Renal cortex interstitium (tissue), 11 donors: ENCODE data around the gene SLC38A1. TPM values are rescaled to one million over a fixed set of nuclear protein-coding genes. Genes with fewer than 3 reads are reported as not detected.
"Not testable (repeated sequence)": the region's sequence is repeated elsewhere in the genome, so short reads cannot be mapped to it uniquely, and the experiment has no call there.

Source experiments
- DNase-seq, 11 donors: peaks; one replicate each; pipeline ENCODE4 v3.0.0-alpha.2; 2013; ENCODE audit warnings: low read depth in 9 of 11, low spot score in 4 of 11; ENCODE audit errors: extremely low read depth in 1 of 11
- polyA plus RNA-seq, 3 donors: library from polyadenylated mRNA; unstranded; fragments of 120-200 nt; gene quantifications; one replicate each; pipeline ENCODE4 v1.2.1, GENCODE V29; 2013; ENCODE audit not compliant: insufficient read length in 3 of 3

SLC38A1 gene
- polyA plus RNA-seq, 3 donors = 61.3 to 70.2 (median 69.6) TPM

DNA sequence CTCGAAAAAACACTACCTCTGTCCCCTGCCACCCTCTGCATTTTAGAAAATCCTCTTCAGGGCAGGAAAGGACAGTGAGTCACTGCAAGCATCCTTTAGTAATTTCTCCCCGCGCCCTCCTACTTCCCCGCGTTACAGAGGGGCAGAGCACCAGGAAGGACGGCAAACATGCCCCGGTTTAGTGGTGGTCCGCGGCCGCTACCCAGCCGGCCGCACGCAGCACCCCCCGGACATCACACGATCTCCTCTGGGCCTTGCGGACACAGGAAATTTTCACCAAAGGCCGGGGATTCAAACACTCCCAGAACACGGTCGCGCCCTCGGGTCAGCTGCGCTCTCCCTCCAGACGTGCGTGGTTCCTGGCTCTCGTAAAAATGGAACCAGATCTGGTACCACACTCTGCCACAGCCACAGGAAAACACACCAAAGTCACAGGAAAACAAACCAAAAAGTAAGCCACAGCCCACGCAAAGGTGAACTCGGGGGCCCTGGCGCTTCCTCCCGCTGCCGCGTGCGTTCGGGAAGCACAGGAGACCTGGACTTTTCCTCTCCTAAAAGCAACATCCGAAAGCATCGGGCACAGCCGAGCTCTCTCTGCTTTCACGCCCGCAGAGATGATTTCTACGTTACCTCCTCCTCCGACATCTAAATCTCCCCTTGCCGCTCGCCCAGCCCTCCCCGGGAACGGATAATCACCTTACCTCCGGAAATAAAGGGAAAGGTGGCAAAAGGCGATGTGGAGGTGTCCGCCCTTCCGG, 839 bp downstream of the SLC38A1 start:
- peak in 2 of 11 donors; percentile 23 to 28 for DNase-seq

DNA sequence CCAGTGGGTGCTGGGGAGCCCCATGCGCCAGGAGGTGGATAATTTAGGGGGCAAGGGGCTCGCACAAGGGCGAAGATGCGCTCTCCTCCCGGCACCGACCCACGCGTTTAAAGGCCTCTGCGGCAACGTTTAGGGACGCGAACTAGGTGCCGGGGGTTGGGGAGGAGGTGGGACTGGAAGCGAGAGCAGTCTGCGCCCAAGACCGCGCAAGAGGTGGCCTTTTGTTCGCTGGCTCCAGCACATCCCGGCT, 1.3 kb downstream of the SLC38A1 start:
- DNase-seq = peak in 1 of 11 donors; percentile 23

DNA sequence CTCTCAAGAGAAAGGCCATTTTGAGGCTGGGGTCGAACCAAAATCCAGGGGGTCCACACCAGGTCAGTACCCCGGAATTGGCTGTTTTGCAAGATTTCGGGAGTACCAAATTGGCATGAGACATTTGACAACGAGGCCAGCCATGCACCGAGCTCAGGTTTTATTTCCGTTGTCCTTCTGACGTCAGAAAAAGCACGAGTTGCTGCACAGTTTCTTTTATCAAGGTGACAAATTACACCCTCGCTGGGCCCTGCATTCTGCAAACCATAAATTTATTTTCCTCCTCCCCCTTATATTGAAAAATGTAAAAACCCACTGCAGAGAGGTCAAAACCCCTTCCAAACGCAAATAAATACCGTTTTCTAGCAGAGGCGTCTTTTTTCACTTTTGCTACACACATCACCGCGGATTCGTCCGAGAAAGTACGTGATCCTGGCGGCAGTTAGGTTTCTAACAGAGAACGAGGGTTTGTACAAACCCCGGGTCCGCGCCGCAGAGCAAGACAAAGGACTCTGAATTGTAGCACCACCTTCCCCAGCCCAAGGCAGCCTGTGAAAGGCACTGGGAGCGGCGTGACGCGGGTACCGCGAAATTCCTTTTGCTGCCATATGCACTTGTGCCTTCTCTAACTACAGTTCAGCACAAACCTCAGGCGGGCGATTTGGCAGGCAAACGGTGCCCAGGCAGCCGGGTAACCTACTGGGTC, 1.8 kb downstream of the SLC38A1 start:
- DNase-seq = peak in 3 of 11 donors; percentile 40 to 51 (median 43)

DNA sequence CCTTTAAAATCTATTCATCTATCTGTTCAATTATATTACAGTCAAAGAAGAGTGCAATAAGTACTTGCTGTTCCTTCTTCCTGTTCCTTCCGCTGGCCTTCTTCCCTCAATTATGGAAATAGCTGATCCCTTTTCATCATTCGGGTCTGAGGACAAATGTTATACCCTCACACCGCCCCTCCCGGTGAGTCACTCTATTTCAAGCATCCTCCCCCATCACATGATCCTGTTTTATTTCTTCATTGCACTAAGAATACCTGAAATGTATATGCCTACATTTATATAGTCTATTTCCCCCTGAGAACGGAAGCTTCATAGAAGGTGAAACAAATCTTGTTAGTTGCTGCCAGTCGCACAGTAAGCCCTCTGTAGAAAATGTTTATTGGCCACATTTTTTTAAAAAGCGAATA, 2.5 kb downstream of the SLC38A1 start:
- peak in 1 of 11 donors; percentile 42 for DNase-seq

DNA sequence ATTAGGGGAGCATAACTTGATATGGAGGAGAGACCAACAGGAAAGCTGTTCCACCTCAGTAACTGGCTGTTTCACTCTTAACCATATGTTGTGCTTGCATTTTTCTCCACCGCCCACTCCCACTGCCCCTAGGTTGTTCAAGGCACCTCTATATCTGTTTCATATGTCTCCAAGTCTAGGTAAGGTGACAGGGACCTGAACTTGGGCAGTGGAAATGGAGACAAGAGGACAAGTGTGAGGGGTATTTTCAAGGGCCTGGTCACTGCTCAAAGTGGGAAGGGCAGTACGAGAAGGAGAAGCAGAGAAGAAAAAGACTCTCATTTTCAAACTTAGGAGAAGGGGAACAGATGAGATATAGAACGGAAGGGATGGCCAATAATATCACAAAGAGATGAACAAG, 3.1 kb downstream of the SLC38A1 start:
- no peak for DNase-seq

DNA sequence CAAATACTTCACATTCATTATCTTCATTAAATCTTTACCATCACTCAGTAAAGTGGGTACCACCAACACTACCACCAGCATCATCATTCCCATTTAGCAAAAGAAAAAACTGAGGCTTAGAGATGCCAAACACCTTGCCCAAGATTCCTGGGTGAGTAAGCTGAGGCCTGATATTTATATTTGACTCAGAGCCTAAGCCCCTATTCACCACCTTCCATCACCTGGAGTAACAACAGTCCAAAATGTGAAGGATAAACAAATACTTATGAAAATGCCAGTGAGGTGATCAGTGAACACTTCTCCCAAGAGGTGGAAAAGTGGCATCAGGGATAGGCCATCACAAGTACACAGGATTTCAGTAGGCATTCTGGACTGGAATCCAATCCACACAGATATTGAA, 3.7 kb downstream of the SLC38A1 start:
- DNase-seq = no peak

DNA sequence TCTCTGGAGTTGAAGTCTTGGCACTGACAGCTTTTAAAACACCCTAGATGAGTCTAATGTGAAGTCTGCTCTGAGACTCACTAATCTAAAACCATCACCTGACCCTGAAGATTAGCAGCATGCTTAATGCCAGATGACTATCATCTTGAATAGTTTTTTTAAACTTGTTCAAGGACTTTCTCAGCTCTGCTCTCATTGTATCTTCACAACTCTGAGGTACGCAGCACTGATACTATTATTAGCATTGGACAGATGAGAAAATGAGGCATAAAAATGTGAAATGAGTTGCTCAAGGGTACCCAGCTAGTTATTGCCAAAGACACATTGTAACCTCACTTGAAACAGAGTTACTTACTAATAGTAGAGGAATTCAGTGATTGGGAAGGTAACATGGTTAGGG, 4.8 kb downstream of the SLC38A1 start:
- DNase-seq = no peak

DNA sequence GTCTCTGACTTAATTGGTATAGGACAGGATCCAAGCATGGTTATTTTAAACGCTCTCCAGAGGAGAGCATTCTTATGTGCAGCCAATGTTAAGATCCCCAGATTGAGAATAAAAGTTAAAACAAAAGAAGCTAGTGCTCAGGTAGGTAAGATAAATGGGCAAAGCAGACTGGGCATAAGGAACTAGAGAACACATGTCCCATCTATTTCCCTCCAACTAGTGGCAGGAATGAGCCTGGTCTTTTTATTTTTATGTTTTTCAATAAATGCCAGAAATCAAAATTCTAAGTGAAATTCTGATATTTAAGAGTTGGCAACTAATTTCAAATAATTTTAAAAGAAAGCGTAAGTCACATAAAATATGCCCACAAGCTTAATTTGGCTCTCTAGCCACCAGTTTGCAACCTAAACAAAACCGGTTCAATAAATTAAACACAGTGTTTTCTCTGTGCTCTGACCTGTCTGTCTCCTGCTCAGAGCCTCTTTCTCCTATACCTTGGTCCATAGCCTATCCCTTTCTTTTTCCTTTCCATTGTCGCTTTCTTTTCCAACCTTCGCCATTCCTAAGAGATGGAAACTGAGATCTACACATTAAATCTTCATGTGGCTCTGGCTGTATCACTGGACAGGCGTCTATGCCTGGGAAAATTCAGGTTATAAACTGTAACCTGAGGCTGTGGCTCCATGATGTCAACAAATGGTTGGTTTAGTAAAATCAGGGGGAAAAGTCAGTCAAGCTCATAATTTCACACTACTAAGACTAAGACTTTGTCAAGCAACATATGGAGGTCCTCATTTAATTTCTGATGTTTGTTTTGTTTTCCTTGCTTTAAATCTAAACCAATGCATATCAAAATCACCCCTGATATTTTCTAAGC, 5.5 kb downstream of the SLC38A1 start:
- DNase-seq = peak in 1 of 11 donors; percentile 30

DNA sequence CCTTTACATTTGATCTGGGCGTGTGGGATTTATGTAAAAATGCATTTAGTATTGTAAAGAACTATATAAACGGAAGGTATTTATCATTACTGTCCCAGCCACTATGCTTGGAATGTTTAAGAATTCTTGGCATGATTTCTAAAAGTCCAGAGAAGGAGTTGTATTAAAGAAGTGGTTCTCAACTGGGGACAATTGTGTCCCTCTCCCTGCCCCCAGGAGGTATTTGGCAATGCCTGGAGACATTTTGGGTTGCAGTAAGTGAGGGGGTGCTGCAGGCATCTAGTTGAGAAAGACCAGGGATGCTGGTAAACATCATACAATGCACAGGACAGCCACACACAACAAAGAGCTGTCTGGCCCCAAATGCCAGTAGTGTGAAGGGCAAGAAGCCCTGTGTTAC, 7.2 kb downstream of the SLC38A1 start:
- no peak for DNase-seq

DNA sequence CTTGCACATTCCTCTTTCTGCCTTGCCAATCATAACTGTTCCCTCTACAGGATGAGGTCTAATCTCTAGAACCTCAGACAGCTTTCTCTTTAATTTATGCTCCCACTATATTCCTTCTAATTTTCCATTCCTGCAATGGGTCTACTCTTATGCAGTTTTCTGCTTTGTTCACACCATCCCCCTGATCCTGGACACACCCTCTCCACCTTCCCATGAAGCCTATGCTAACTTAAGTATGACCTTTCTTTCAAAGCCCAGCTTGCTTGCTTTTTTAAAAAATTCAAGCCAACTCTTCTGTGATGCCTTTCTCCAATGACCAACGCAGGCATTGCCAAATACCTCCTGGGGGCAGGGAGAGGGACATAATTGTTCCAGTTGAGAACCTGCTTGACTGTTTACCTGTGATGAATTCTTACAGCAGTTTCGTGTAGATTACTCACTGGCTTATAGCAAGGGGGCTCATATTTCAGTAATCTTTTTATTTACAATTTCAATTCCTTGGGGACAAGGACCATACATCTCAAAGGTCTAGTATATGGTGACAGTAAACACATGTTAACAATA, 7.8 kb downstream of the SLC38A1 start:
- no peak for DNase-seq

DNA sequence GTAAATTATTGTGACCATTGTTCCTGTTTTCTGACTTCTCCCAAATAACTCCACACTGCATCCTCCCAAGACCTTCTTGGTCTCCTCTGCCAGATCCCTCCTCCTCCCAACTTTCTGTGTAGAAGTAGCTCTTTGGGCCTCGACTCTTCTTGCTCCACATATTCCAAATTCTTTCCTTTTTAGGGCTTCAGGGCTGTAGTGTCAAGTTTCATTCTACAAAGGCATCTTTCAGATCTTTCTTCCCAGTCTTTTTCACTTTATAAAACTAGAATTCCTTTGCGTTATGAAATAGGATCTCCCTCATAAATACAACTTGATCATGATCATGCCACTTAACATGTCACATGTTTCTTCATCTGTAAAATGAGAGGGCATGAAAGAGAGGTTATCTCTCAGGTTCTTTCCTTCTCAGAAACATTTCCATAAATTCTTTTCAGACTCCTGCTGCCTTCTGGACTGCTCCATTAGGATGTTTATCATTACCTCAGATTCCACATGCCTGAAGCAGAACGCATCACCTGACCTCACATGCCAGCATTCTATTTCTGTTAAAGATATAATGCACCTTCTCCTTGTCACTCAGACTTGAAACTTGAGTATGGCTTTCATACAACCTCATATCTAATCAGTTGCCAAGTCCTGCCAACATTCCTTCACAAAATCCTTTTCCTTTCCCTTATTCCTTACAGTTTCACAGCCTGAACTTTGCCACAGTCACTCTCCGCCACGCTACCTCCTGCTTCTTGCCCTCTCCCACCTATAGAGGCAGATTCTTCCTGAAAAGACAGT, 8.5 kb downstream of the SLC38A1 start:
- peak in 1 of 11 donors; percentile 16 for DNase-seq

DNA sequence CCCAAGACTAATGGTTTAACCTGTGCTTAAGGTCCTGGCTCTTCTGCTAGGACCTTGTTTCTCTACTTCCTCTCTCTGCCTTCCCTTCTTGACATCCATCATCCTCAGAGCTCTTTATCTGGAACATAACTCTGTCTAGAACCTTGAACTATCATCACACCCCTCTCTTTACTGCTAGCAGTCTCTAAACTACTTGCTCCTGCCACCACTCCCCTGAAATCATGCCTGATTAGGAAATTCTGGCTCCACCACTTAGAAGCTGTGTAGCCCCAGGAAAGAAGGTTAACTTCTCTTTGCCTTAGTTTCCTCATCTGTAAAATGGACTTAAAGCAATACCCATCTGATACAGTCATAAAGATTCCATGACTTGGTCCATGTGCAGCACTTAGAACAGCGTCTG, 9.1 kb downstream of the SLC38A1 start:
- DNase-seq = no peak

DNA sequence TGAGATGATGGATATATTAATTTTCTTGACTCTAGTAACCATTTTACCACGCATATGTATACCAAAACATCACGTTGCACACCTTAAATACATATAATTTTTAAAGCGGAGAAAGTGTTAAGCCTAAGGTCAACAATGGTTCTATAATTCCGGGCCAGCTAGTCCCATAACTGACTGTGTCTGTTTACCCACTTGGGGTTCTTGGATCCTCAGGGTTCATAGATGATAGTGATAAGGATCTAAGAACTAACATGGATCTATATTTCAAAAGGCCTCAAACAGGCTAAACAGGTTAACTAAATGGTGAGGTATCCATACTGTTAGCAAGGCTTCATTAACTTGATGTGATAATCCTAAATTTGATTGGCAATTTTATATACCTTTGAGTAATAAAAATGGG, 9.8 kb downstream of the SLC38A1 start:
- DNase-seq = no peak

DNA sequence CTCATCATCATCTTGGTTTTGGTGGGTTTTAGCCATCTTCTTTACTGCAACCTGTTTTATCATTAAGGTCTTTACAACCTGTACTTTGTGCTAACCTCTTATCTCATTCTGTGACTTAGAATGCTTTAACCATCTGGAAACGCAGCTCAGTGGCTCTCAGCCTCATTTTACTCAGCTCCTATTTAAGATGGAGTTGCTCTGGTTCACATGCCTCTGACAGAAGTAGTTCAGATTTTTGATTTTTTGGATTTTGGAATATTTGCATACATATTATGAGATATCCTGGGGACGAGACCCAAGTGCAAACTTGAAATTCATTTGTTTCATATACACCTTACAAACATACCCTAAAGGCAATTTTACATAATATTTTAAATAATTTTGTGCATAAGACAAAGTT, 10.7 kb downstream of the SLC38A1 start:
- no peak for DNase-seq

DNA sequence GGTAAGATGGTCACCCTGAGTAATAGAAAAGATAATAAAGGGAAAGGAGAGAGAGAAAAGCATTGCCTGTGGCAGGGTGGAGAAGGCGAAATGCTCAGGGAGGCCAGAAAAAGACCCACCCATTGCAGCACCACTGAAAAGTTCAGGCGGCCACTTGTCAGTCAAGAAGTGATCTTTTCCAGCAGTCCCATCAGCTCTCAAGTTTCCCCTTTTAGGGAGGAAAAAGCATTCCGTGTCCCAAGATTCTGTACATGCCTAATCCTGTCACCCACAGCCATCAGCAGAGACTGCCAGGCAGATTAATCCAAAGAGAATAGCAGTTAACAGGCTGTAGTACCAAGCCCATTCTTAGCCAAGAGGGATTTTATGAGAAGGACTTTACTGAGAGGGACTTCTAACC, 11.9 kb downstream of the SLC38A1 start:
- no peak for DNase-seq

DNA sequence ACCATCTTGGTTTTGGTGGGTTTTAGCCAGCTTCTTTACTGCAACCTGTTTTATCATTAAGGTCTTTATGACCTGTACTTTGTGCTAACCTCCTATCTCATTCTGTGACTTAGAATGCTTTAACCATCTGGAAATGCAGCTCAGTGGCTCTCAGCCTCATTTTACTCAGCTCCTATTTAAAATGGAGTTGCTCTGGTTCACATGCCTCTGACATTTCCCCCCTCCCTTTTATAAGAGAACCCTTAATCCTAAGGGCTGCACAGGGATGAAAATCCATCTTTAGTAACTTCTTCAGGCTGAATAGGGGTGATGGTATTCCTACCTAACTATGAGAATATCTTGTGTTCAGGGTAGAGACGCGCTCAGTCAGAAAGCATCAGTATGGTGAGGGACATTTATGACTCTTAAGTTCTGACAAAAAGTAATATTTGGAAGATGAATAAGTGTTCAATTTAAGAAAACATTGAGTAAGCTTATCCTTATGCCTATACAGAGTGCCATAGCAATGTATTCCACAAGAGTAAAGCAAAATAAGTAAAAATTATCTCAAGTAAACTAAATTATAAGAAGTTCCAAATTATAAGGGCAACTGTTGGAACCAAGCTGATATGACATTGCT, 15.2 kb downstream of the SLC38A1 start:
- no peak for DNase-seq

DNA sequence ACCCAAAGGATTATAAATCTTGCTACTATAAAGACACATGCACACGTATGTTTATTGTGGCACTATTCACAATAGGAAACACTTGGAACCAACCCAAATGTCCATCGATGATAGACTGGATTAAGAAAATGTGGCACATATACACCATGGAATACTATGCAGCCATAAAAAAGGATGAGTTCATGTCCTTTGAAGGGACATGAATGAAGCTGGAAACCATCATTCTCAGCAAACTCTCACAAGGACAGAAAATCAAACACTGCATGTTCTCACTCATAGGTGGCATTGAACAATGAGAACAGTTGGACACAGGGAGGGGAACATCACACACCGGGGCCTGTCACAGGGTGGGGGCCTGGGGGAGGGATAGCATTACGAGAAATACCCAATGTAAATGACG, 16.8 kb downstream of the SLC38A1 start:
- DNase-seq = not testable (repeated sequence)

DNA sequence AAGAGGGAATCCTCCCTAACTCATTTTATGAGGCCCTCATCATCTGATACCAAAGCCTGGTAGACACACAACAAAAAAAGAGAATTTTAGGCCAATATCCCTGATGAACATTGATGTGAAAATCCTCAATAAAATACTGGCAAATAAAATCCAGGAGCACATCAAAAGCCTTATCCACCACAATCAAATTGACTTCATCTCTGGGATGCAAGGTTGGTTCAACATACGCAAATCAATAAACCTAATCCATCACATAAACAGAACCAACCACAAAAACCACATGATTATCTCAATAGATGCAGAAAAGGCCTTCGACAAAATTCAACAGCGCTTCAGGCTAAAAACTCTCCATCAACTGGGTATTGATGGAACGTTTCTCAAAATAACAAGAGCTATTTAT, 18.9 kb downstream of the SLC38A1 start:
- DNase-seq = not testable (repeated sequence)
